HCT116 (cell line): Measurements from ENCODE around the gene BRSK2. TPM values are rescaled to one million over a fixed set of nuclear protein-coding genes. Genes with fewer than 3 reads are reported as not detected.

Experiments used
- ATAC-seq: fragments of 200-7000 bp; cut with Tn5 transposase; 2 replicates; pipeline ENCODE4 v1.9.1; 2020; ENCODE audit warnings: mild to moderate bottlenecking, moderate library complexity
- BruUV-seq: library from RNA; stranded (reverse); fragments of 400-500 nt; replicated peaks from 2 replicates; lab custom pipeline; 2021; lab: Mats Ljungman, UMichigan
- CTCF ChIA-PET: fragments of 300-600 bp; sonication (Branson Sonifier 250); formaldehyde crosslinking; loops from one replicate; lab custom pipeline; 2021; ENCODE audit warnings: antibody characterized with exemption; lab: Charles Lee
- POLR2A ChIA-PET: fragments of 300-600, 350-600 bp; sonication (Branson Sonifier 250); formaldehyde crosslinking; loops from one replicate; lab custom pipeline; 2021; ENCODE audit warnings: antibody characterized with exemption; lab: Charles Lee
- RAD21 ChIA-PET, 2 experiments: fragments of 300-600 bp; sonication (Branson Sonifier 250); formaldehyde crosslinking; loops; one replicate each; lab custom pipeline; 2023; ENCODE audit warnings: low total read pairs in 2 of 2; ENCODE audit not compliant: uncharacterized antibody in 2 of 2, unreplicated experiment in 2 of 2, low non-redundant PET in 1 of 2; lab: Charles Lee
- DNase-seq: peaks from one replicate; pipeline ENCODE4 v3.0.0-alpha.2; 2010; ENCODE audit warnings: low read depth, low spot score
- H2AFZ ChIP-seq: fragments of 200-600 bp; shearing (Covaris generic), sonication (generic); 2 replicates; pipeline ENCODE4 v1.6.1; 2017; ENCODE audit warnings: low read depth, mixed run types, mixed read lengths, antibody characterized with exemption, low read length; ENCODE audit not compliant: poor library complexity, severe bottlenecking
- H3K27ac ChIP-seq: 2 replicates; pipeline ENCODE4 v1.5.1; 2012; ENCODE audit warnings: low read depth, low read length
- H3K27me3 ChIP-seq: fragments of 200-600 bp; sonication (generic); 2 replicates; pipeline ENCODE4 v1.6.1; 2016; ENCODE audit warnings: mixed run types, low read length, mixed read lengths; ENCODE audit not compliant: insufficient read depth
- H3K36me3 ChIP-seq, 2 experiments: fragments of 200-500 bp in 1 of 2; fragments of 200-600 bp in 1 of 2; sonication (Bioruptor generic) in 1 of 2; sonication (generic) in 1 of 2; 2 replicates each; pipeline versions ENCODE4 v1.5.1 to v1.6.1; 2014 to 2016; ENCODE audit warnings: low read length in 2 of 2, inconsistent platforms in 1 of 2, mixed read lengths in 1 of 2, mixed run types in 1 of 2; ENCODE audit not compliant: insufficient read depth in 2 of 2, control insufficient read depth in 1 of 2
- H3K4me1 ChIP-seq, 2 experiments: fragments of 200-600 bp in 1 of 2; sonication (generic) in 1 of 2; 2 replicates each; pipeline versions ENCODE4 v1.5.1 to v1.6.1; 2012 to 2017; ENCODE audit warnings: low read length in 2 of 2, inconsistent platforms in 1 of 2, mild to moderate bottlenecking in 1 of 2, mixed read lengths in 1 of 2, mixed run types in 1 of 2, moderate library complexity in 1 of 2; ENCODE audit not compliant: insufficient read depth in 2 of 2, control insufficient read depth in 1 of 2
- H3K4me2 ChIP-seq: fragments of 200-600 bp; sonication (generic); 2 replicates; pipeline ENCODE4 v1.6.1; 2017; ENCODE audit warnings: mixed run types, low read length, mixed read lengths
- H3K4me3 ChIP-seq, 2 experiments: fragments of 200-600 bp in 1 of 2; sonication (generic) in 1 of 2; replicated peaks in 1 of 2; 2 replicates each; pipeline ENCODE4 v1.5.1; 2011 to 2016; ENCODE audit warnings: low read length in 2 of 2, control low read depth in 1 of 2, low read depth in 1 of 2, mild to moderate bottlenecking in 1 of 2, mixed read lengths in 1 of 2, mixed run types in 1 of 2
- H3K79me2 ChIP-seq: fragments of 200-600 bp; sonication (generic); 2 replicates; pipeline ENCODE4 v1.6.1; 2017; ENCODE audit warnings: mild to moderate bottlenecking, mixed run types, low read length, moderate library complexity, mixed read lengths; ENCODE audit not compliant: insufficient read depth
- H3K9ac ChIP-seq: fragments of 200-600 bp; sonication (generic); 2 replicates; pipeline ENCODE4 v1.6.1; 2016; ENCODE audit warnings: low read length, mixed read lengths
- H3K9me2 ChIP-seq: fragments of 200-600 bp; sonication (generic), shearing (Covaris generic); 2 replicates; pipeline ENCODE4 v1.6.1; 2017; ENCODE audit warnings: mixed run types, mild to moderate bottlenecking, moderate library complexity; ENCODE audit not compliant: insufficient read depth
- H3K9me3 ChIP-seq, 2 experiments: fragments of 200-500 bp in 1 of 2; fragments of 200-600 bp in 1 of 2; sonication (Bioruptor generic) in 1 of 2; sonication (generic) in 1 of 2; 2 replicates each; pipeline ENCODE4 v1.6.1; 2014 to 2017; ENCODE audit warnings: low read length in 2 of 2, mixed read lengths in 2 of 2, inconsistent platforms in 1 of 2, low read depth in 1 of 2, mild to moderate bottlenecking in 1 of 2, mixed run types in 1 of 2, moderate library complexity in 1 of 2; ENCODE audit not compliant: control insufficient read depth in 1 of 2, insufficient read depth in 1 of 2
- H4K20me1 ChIP-seq: fragments of 200-600 bp; sonication (generic), shearing (Covaris generic); 2 replicates; pipeline ENCODE4 v1.6.1; 2017; ENCODE audit warnings: mixed run types, mild to moderate bottlenecking, moderate library complexity; ENCODE audit not compliant: insufficient read depth
- CBX3 ChIP-seq: IDR thresholded peaks from 2 replicates; pipeline ENCODE4 v1.6.1; 2012; ENCODE audit warnings: low read depth
- CEBPB ChIP-seq: IDR thresholded peaks from 2 replicates; pipeline ENCODE4 v1.6.1; 2012; ENCODE audit warnings: low read depth
- ELF1 ChIP-seq: IDR thresholded peaks from 2 replicates; pipeline ENCODE4 v1.6.1; 2012; ENCODE audit warnings: low read depth, borderline replicate concordance
- EZH2 ChIP-seq: fragments of 200-600 bp; sonication (generic); IDR thresholded peaks from 2 replicates; pipeline ENCODE4 v1.6.1; 2017; ENCODE audit warnings: antibody characterized with exemption, mixed run types
- EZH2phosphoT487 ChIP-seq: fragments of 200-600 bp; IDR thresholded peaks from 2 replicates; pipeline ENCODE4 v1.6.1; 2018; ENCODE audit warnings: antibody characterized with exemption, borderline replicate concordance
- JUND ChIP-seq: IDR thresholded peaks from 2 replicates; pipeline ENCODE4 v1.6.1; 2012
- POLR2AphosphoS5 ChIP-seq: IDR thresholded peaks from 2 replicates; pipeline ENCODE4 v1.6.1; 2011; ENCODE audit warnings: mild to moderate bottlenecking, low read depth, low read length, moderate library complexity
- RAD21 ChIP-seq: IDR thresholded peaks from 2 replicates; pipeline ENCODE4 v1.6.1; 2012; ENCODE audit warnings: low read depth, mild to moderate bottlenecking
- SIN3A ChIP-seq: IDR thresholded peaks from 2 replicates; pipeline ENCODE4 v1.6.1; 2012; ENCODE audit warnings: low read depth
- SP1 ChIP-seq: IDR thresholded peaks from 2 replicates; pipeline ENCODE4 v1.6.1; 2012; ENCODE audit warnings: low read depth
- SRF ChIP-seq: IDR thresholded peaks from 2 replicates; pipeline ENCODE4 v1.6.1; 2012; ENCODE audit warnings: low read depth
- TCF7L2 ChIP-seq: IDR thresholded peaks from 2 replicates; pipeline ENCODE4 v1.7.0; 2011; ENCODE audit warnings: borderline replicate concordance, inconsistent platforms; ENCODE audit not compliant: insufficient read depth, insufficient read length; ENCODE audit errors: extremely low read depth
- ZNF274 ChIP-seq: fragments of 200-500 bp; sonication (Bioruptor generic); IDR thresholded peaks from 2 replicates; pipeline ENCODE4 v1.6.1; 2014; ENCODE audit warnings: mild to moderate bottlenecking, low read depth, low read length, inconsistent platforms
- intact Hi-C: fragments of 100-400 bp; cut with micrococcal nuclease; formaldehyde crosslinking; loops from 2 replicates; pipeline ENCODE4 v1.10.0; 2022
- total RNA-seq: library from RNA; stranded (reverse); gene quantifications from one replicate; pipeline ENCODE4 v1.2.1, GENCODE V29; 2021; ENCODE audit not compliant: unreplicated experiment
- TF ChIP-seq, protein P1 (sequence below): IDR thresholded peaks from 2 replicates; pipeline ENCODE4 v1.6.1; 2012
- TF ChIP-seq, protein P2 (sequence below), 3 experiments: fragments of 200-600 bp in 1 of 3; sonication (generic) in 1 of 3; IDR thresholded peaks in 2 of 3; conservative IDR thresholded peaks in 1 of 3; 2 replicates each; pipeline ENCODE4 v1.5.1; 2012 to 2017; ENCODE audit warnings: low read depth in 2 of 3, low read length in 2 of 3, antibody characterized with exemption in 1 of 3, borderline replicate concordance in 1 of 3, control low read depth in 1 of 3, mild to moderate bottlenecking in 1 of 3, mixed read lengths in 1 of 3, mixed run types in 1 of 3, moderate library complexity in 1 of 3; ENCODE audit not compliant: insufficient read depth in 1 of 3
- TF ChIP-seq, protein P3 (sequence below): IDR thresholded peaks from 2 replicates; pipeline ENCODE4 v1.6.1; 2012; ENCODE audit warnings: low read depth
- TF ChIP-seq, protein P4 (sequence below): IDR thresholded peaks from 2 replicates; pipeline ENCODE4 v1.6.1; 2012
- TF ChIP-seq, protein P5 (sequence below): IDR thresholded peaks from 2 replicates; pipeline ENCODE4 v1.6.1; 2011; ENCODE audit warnings: mild to moderate bottlenecking, low read length, moderate library complexity; ENCODE audit not compliant: insufficient replicate concordance; ENCODE audit errors: extremely low read depth

Gene BRSK2
- total RNA-seq, 1 experiment from 2014 or later: 14.0 TPM

DNA sequence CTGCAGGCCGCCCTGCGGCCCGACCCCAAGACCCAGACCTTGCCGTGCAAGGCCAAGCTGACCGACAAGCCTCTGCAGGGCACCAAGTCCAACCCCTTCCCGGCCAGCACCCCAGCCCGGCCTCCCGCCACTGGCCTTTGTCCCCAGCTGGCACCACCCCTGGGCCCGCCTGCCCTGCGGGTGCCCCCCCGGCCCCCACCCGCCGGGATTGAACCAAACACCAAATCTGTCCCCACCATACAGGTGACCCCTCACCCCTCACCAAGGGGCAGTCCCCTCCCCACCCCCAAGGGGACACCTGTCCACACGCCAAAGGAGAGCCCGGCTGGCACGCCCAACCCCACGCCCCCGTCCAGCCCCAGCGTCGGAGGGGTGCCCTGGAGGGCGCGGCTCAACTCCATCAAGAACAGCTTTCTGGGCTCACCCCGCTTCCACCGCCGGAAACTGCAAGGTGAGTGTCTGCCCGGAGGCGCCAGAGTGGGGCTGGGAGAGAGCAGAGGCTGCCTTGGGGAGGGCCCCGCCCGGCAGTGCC, 60.7 kb downstream of the BRSK2 start:
- no peaks in the 10 kb centered on the region for H3K4me1 ChIP-seq
- no peak overlapping the region for H2AFZ ChIP-seq
- BruUV-seq: no TSS peak
- H3K79me2 ChIP-seq: no peaks in the 10 kb centered on the region
- H3K9ac ChIP-seq: no peak overlapping the region
- ATAC-seq: no peak
- no peaks in the 10 kb centered on the region for H3K9me2 ChIP-seq
- CTCF ChIA-PET: no interaction called here
- RAD21 ChIA-PET: no interaction called here
- H4K20me1 ChIP-seq: no peaks in the 10 kb centered on the region
- POLR2A ChIA-PET: no interaction called here
- H3K4me3 ChIP-seq: no peak overlapping the region
- intact Hi-C loops: no loop called here
- DNase-seq: no peak
- no peaks in the 10 kb centered on the region for H3K36me3 ChIP-seq
- H3K9me3 ChIP-seq: no peaks in the 10 kb centered on the region
- TF ChIP-seq, protein P1, sequence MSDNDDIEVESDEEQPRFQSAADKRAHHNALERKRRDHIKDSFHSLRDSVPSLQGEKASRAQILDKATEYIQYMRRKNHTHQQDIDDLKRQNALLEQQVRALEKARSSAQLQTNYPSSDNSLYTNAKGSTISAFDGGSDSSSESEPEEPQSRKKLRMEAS: no peak
- TF ChIP-seq, protein P2, sequence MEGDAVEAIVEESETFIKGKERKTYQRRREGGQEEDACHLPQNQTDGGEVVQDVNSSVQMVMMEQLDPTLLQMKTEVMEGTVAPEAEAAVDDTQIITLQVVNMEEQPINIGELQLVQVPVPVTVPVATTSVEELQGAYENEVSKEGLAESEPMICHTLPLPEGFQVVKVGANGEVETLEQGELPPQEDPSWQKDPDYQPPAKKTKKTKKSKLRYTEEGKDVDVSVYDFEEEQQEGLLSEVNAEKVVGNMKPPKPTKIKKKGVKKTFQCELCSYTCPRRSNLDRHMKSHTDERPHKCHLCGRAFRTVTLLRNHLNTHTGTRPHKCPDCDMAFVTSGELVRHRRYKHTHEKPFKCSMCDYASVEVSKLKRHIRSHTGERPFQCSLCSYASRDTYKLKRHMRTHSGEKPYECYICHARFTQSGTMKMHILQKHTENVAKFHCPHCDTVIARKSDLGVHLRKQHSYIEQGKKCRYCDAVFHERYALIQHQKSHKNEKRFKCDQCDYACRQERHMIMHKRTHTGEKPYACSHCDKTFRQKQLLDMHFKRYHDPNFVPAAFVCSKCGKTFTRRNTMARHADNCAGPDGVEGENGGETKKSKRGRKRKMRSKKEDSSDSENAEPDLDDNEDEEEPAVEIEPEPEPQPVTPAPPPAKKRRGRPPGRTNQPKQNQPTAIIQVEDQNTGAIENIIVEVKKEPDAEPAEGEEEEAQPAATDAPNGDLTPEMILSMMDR (IDR thresholded peaks at IDR 0.05 in 2 of 3, conservative IDR thresholded peaks at IDR 0.05 in 1 of 3; ENCODE audit: borderline replicate concordance in 1 of 3, insufficient read depth in 1 of 3, low read depth in 2 of 3, low read length in 2 of 3): no peak
- TF ChIP-seq ZNF274 (no peak), JUND (no peak), CEBPB (no peak), EZH2 (no peak), SIN3A (no peak), ELF1 (no peak), POLR2AphosphoS5 (no peak), RAD21 (no peak), CBX3 (no peak), SRF (no peak), EZH2phosphoT487 (no peak), SP1 (no peak), TCF7L2 (no peak)
- TF ChIP-seq, protein P3, sequence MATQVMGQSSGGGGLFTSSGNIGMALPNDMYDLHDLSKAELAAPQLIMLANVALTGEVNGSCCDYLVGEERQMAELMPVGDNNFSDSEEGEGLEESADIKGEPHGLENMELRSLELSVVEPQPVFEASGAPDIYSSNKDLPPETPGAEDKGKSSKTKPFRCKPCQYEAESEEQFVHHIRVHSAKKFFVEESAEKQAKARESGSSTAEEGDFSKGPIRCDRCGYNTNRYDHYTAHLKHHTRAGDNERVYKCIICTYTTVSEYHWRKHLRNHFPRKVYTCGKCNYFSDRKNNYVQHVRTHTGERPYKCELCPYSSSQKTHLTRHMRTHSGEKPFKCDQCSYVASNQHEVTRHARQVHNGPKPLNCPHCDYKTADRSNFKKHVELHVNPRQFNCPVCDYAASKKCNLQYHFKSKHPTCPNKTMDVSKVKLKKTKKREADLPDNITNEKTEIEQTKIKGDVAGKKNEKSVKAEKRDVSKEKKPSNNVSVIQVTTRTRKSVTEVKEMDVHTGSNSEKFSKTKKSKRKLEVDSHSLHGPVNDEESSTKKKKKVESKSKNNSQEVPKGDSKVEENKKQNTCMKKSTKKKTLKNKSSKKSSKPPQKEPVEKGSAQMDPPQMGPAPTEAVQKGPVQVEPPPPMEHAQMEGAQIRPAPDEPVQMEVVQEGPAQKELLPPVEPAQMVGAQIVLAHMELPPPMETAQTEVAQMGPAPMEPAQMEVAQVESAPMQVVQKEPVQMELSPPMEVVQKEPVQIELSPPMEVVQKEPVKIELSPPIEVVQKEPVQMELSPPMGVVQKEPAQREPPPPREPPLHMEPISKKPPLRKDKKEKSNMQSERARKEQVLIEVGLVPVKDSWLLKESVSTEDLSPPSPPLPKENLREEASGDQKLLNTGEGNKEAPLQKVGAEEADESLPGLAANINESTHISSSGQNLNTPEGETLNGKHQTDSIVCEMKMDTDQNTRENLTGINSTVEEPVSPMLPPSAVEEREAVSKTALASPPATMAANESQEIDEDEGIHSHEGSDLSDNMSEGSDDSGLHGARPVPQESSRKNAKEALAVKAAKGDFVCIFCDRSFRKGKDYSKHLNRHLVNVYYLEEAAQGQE: no peak
- TF ChIP-seq, protein P4, sequence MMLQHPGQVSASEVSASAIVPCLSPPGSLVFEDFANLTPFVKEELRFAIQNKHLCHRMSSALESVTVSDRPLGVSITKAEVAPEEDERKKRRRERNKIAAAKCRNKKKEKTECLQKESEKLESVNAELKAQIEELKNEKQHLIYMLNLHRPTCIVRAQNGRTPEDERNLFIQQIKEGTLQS: no peak
- TF ChIP-seq, protein P5, sequence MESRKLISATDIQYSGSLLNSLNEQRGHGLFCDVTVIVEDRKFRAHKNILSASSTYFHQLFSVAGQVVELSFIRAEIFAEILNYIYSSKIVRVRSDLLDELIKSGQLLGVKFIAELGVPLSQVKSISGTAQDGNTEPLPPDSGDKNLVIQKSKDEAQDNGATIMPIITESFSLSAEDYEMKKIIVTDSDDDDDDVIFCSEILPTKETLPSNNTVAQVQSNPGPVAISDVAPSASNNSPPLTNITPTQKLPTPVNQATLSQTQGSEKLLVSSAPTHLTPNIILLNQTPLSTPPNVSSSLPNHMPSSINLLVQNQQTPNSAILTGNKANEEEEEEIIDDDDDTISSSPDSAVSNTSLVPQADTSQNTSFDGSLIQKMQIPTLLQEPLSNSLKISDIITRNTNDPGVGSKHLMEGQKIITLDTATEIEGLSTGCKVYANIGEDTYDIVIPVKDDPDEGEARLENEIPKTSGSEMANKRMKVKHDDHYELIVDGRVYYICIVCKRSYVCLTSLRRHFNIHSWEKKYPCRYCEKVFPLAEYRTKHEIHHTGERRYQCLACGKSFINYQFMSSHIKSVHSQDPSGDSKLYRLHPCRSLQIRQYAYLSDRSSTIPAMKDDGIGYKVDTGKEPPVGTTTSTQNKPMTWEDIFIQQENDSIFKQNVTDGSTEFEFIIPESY: no peak
- TF ChIP-seq, all 23 proteins: peak for 0
- H3K27me3 ChIP-seq: no peaks in the 10 kb centered on the region
- H3K4me2 ChIP-seq: no peak overlapping the region
- no peak overlapping the region for H3K27ac ChIP-seq
